Measurements from ENCODE around the gene FUT6.

FUT6 gene

DNA sequence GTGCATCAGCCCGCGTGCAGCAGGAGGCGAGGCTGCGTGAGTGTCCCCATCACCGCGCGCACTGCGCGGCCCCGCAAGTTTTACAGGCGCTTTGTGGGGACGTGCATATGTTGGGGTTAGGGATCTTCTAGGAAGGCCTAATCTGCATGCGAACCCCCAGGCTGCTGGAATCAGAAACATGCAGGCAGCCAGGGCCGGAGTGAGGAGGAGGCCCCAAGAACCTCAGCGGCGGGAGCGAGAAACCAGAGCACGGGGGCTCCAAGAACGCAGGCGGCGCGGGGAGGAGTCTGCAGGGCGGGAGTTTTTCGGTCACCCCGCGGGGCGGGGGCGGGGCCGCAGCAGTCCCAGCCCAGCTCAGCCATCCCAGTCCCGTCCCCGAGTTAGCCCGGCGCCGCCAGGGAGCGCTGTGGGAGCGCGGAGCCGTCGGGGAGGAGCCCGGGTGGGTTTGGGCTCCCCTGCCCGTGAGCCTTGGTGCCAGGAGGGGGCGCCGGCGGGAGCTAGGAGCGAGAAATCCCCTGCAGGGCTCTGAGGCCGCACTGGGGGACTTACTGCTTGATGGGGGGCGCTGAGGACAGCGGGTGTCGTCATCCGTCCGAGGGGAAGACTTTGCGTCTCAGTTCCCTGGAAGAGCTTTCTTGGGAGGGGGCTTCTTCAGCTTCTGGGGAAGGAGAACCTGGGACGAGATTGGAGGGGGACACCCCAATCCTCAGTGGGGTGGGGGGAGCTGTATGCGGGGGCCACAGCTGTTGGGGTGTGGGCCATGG is 35.6 kb downstream of the FUT6 start:
- DNase-seq = peak; percentile 78

DNA sequence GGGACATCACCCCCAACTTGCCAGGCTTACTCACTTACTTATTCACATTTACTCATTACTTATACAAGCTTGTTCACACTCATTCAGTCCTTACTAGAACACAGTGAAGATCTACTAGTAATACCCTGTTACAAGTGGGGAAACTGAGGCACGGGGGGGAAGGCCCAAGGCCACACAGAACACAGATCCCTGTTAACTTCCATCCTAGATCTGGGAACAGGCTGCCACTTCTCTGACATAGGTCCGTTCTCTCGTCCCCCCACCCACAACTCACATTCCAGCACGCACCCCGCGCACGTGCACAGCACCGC is 36.1 kb downstream of the FUT6 start:
- DNase-seq = no peak

DNA sequence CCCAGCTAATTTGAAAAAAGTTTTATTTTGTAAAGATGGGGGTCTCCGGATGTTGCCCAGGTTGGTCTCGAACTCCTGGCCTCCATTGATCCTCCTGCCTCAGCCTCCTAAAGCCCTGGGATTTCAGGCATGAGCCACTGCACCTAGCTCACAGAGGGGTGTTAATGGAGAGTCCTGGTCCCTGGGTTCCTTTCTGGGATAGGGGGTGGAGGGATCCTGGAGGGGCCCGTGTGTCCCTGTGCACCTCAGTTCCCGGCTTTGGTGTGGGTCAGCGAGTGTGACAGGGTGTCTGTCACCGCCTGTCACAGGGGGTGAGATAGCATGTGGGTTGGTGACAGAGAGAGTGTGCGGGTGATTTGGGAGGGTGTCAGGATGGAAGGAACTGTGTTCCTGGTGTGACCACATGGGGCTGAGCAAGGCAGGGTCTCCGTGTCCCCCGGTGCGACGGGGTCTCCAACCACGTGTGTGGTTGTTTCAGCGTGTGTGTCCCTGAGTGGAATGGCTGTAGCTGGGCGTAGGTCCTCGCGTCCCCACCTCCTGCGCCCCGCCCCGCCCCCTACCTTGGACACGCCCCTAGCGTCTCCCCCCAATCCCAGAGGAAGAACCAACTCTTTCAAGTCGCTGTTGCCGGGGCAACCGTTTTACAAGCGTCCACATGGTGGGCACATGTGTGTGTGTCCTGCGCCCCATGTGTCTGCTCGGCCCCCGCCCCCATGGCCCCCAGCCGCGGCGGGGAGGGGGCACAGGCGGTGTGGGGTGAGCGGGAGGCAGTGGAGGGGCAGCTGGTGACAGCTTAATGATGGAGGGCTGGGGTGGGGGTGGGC is 37.5 kb downstream of the FUT6 start:
- no peak for DNase-seq

DNA sequence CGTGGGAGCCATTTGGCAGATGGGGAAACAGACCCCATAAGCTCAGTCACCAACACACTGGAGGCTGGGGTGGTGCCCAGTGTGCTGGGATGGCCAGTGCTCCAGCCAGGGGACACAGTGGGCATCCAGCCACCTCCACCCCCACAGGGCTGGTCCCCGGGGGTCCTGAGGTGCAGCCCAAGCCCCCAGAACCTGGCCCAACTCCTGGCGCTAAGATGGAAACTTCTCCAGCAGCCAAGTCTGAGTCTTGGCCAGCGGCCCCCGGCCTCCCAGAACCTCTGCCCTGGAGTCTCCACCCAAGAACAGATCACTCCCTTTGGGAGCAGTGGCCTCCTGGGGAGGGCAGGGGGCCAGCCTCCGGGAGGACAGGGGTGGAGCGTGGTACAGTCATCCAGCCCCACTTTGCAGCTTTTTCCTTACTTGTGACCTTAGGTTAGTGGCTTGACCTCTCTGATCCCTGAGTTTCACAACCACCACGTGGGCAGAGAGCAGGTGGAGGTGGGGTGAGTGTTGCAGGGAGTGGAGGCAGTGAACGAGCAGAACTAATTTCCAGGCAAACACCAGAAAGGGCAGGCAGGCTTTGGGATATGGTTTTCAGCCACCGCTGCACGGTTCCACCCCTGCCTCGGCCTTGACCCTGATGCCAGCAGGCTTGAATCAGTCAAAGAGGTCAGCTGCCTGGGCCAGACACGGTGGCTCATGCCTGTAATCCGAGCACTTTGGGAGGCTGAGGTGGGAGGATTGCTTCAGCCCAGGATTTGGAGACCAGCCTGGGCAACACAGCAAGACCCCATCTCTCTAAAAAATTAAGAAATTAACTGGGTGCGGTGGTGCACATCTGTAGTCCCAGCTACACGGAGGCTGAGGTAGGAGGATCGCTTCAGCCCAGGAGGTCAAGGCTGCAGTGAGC is 38.9 kb downstream of the FUT6 start:
- DNase-seq = no peak

DNA sequence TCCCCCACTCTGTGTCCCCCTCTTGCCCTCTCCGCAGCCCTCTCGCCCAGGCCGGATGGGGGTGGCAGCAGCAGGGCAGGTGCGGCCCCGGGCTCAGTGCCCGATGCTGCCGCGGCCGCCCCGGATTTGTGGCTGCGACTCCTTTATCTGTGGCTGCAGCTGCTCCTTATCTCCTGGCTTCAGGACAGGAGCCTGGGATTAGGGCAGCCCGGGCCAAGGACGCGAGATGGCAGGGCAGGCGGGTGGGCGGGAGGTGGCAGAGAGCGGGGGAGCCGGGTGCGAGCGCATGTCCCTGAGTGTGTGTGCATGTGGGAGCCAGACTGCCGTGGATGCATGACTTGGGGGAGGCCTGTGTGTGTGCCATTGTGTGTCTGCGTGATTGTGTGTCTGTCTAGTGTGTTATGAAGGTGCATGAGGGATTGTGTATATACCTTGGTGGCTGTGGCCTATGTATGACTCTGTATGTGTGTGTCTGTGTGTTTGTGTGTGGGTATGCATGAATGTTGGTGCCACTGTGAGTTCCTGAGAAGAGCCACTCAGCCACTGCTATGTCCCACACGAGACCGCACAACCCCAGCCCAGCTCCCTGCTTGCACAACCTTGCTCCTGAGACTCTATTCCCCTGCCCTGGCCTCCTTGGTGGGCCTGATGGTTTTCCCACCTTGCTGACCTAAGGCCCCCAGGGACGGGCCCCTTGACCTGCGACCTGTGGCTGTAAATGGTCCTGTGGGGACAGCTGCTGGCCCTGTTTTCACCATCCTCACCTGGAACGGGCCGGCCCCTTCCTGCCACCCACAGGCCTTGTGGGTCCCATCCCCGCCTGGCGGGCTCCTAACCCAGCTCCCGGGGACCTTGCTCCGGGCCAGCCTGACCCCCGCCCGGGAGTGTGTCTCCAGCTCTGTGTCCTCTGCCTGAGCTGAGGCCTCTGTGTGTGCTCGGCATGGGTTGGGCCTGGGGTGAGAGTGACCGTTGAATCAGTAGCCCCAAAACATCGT is 40.0 kb downstream of the FUT6 start:
- no peak for DNase-seq

DNA sequence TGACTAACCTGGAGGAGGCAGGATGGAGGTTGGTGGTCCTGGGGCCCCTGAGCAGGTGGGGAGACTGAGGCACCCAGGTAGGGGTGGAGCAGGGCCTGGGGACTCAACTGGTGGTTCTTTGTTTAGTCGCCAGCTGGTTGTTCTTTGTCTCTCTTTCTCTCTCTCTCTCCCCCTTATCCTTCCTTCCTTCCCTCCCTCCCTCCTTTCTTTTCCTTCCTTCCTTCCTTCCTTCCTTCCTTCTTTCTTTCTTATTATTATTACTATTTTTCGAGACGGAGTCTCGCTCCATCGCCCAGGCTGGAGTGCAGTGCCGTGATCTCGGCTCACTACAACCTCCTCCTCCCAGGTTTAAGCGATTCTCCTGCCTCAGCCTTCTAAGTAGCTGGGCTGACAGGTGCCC is 41.3 kb downstream of the FUT6 start:
- DNase-seq = no peak

DNA sequence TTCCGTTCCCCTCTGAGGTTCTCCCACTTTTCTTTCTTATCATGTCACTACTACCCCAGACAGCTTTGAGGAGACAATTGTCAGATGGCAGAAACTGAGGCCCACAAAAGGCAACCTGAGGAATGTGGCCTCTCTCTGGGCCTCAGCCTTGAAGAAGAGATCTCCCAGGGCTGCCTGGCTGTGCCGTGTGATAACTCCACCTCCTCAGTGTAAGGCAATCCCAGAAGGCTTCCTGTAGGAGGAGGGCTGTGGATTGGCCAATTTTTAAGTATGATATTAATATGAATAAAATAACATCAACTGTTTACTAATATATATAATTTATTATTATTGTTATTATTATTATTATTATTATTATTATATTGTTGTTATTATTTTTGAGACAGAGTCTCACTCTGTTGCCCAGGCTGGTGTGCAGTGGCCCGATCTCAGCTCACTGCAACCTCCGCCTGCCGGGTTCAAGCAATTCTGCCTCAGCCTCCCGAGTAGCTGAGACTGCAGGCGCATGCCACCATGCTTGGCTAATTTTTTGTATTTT is 44.1 kb downstream of the FUT6 start:
- no peak for DNase-seq

DNA sequence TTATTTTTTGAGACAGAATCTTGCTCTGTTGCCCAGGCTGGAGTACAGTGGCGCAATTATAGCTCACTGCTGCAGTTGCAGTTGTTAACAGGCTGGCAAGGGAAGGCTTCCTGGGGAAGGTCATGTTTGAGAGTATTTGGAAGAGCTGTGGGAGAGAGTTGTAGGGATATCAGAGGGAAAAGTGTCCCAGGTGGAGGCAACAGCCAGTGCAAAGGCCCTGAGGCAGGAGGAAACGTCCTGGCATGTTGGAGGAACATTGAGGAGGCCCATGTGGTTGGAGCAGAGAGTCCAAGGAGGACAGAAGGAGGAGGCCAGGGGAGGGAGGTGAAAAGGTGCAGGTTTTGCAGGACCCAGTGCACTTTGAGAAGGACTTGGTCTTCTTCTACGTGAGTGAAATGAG is 46.3 kb downstream of the FUT6 start:
- DNase-seq = no peak

DNA sequence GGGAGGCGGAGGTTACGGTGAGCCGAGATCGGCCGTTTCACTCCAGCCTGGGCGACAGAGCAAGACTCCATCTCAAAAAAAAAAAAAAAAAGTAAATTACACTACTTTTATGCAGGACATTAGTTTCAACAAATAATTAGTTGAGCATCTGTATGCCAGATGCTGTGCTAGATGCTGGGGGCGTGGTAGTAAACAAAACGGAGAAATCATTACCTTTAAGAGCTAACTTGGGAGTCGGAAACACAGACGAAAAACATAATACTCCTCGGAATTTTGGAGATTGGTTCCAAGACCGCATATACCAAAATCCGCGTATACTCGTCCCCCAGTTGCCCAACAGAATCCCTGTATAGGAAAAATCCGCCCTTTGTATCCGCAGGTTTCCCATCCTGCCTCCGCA is 47.3 kb downstream of the FUT6 start:
- no peak for DNase-seq

DNA sequence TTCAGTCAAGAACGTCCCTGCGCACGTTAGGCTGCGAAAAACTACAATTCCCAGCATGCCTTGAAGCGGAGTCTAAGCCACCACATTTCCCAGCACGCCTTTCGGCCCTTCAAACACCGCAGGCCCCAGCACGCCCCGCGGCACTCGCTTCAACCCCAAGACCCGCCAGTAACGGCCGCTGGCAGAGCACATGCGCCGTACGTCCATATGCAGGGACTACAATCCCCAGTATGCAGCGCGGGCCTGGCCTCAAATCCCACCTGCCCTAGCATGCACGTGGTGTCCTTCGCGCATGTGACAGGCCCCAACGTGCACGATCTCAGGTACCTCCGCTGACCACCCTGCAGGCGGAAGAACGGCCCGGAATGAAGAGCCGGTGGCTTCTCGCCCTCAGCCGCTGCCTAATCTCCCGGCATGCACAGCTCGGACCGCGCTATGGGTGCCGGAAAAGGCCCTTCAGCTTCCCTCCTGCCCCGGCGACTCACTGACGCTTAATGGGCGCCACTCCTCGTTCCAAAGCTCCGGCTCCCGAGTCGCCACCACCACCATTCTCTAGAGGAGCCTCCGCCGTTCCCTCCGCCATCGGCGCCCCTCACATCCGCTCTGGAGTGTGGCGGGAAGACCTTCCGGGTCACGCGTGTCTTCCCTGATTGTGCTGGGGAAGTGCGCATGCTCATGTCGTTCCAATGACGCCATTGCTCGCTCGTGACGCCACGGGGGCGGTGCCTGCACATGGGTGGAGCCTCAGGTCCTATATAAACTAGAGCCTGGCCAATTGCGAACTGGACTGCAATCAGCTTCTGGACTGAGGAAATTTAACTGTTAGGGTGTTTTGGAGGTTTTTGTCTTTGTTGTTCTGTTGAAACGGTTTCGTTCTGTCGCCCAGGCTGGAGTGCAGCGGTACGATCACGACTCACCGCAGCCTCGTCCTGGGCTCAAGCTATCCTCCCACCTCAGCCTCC is 48.7 kb downstream of the FUT6 start, which contains the start of gene DUS3L:
Gene DUS3L, minus strand, starts transcription at position 605 of the 962 bp plus-strand sequence. Its CDS starts 22 bp downstream, at position 583.
- DNase-seq = peak; percentile 96

DNA sequence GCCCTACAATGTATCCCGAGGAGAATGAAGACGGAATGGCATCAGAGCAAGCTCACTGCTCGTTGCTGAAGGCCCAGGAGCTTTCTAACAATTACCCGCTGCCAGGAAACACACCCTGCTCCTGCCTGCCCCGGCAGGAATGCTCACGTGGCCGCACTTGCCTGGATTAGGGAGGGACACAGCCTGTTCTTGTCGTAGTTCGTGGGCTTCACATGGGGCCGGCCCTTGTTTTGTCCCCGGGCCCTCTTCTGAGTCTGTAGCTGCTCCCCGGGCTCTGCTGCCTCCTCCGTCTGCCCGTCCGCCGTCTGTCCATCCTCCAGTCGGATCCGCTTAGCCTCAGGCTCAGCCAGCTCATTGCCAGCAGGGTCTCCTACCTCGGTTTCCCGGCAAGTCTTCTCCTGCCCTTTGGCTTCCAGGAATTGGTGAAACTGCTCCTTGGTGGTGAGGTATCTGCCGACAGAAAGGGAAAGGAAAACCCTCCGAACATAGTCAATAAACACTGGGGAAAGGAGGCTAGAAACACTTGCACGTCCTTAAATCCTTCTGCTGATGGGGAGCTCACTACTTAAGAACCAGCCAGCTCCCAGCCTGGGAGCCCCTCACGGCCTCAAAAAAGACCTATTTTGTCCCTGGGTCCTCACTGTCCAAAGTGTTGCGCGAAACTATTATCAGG is 49.5 kb downstream of the FUT6 start:
- no peak for DNase-seq

DNA sequence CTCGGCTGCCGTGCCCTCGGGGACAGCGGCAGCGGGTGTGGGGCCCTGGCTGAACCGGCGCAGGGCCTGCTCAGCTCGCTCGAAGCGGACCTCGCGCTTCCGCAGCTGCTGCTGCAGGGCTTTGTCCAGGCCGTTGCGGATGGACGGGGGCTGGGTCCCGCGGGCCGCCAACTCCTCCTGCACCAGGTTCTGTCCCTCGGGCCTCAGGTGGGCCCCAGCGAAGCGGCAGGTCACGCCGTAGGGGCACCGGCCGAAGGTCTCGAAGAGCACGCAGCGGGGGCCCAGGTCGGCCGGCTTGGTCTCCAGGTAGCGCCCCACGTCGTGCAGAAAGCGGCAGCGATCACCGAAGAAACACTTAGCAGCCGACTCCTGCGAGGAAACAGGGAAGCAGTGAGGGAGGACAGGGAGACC is 50.1 kb downstream of the FUT6 start:
- DNase-seq = no peak

DNA sequence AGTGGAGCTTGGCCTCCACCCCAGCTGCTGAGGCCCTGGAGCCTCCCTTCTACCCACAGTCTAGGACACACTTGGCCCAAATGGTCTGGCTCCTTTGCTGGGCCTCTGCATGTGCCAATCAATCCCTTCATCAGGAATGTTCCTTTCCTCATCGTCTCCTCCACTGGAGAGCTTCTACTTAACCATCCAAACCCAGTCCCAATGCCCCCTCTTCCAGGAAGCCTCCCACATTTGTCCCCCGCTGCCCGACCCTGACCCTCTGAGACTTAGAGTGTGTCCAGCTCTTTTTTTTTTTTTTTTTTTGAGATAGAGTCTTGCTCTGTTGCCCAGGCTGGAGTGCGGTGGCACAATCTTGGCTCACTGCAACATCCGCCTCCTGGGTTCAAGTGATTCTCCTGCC is 51.1 kb downstream of the FUT6 start:
- DNase-seq = no peak

DNA sequence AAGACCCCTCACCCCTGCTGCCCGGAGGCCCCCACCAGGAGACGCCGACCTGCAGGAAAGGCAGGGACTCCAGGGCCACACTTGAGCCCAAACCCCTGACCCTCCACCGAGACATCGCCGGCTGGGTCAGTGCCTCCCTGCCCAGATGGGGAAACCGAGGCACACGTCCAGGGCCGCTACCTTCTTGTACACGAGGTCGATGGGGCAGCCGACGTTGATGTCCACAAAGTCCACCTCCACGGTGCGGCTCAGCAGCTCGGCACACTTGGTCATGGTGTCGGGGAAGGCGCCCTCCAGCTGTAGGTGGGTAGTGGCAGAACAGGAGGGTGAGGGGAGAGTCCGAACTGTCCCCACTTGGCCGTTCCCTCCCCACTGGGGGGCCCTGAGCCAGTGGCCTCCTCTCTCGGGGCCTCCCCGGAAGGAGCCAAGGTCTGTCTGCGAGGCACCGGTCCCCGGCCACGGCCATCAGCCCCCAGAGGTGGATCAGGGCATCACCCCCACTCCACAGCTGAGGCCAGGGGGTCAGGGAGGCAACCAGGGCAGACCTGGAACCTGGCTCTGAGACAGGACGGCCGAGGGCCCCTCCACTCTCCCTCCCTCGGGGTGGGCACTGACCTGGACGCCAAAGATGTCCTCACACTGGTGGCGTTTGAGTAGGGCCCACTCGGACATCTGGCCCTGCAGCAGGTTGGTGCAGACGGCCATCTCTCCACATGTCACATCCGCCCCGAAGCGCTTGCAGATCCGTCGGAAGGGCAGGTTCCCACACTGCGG is 51.9 kb downstream of the FUT6 start:
- no peak for DNase-seq

DNA sequence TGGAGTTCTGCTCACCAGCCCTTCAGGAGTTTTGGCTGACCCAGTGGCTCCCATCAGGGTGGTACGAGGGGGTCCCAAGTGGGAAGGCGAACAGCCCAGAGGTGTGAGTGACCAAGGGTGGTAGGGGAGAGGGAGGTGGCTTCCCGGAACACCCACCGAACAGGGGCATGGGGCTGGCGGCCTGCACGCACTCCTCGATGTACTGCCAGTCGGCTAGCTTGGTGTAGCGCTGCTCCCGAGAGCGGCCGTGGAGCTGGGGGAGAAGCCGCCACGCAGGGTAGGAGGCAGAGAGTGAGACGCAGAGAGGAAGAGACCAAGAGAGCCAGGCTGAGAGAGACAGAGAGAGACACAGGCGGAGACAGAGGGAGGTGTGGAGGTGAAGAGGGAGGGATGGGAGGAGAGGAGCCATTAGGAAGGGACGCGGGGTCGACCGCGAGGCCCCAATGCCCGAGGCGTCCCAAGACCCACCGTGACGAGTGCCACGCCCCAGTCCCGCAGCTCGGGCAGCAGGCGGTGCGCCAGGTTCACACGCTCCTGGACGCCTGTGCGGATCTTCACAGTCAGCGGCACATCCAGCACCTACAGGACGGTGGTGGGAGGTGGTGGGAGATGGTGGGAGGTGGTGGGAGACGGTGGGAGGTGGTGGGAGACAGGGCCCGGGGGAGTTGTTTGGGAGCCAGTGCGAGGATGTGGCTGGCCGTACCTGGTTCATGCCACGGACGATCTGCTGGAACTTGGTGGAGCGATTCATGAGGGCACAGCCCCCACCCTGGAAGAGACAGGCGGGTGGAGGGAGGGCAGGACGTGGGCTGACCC is 52.7 kb downstream of the FUT6 start:
- no peak for DNase-seq

DNA sequence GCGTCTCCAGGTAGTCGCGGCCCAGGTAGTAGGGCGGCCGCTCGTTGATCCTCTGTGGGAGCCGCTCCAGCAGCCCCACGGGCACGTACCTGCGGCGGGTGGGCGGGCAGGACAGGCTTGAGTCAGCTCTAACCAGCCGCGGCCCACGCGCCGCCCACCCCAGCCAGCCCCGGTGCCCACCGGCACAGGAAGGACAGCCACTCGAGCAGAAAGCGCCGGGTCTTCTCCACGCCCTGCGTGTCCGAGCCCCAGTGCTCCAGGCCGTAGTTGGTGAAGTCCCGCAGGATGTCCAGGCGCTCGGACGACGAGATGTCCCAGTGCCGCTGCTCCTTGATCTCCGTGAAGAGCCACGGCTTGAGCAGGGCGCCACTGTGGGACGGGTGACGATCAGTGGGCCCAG is 54.1 kb downstream of the FUT6 start:
- no peak for DNase-seq

DNA sequence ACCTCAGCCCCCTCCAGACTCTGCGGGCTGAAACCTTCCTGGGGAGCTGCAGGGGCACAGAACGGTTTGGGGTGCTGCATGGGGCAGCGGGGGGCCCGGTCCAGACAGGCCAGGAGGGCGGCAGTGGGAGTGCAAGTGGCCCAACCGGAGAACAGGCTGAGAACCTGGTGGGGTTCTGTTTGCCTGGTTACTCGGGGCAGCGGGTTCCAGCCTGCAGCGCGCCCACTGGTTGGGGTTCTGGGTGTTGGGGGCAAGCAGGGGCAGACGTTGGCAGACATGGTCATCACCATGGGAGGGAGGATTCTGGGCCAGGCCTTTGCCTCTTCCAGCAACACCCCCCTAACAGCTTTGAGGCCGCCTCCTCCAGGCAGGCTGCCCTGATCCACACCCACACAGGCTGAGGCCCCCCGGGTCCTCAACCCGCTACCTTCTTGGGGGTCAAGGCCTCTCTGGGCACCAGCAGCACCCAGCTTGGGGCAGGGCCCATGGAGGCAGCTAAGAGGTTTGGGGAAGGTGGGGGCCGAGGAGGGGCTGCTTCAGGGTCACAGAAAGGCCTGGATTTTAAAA is 54.8 kb downstream of the FUT6 start, which contains the start of gene PRR22:
Gene PRR22, minus strand, starts transcription at position 166 of the 567 bp plus-strand sequence. Its CDS starts 86 bp downstream, at position 80.
- DNase-seq = no peak
